Keratinocyte (primary cell): ENCODE results near the gene RPL13. TPM values are rescaled to one million over a fixed set of nuclear protein-coding genes. Genes with fewer than 3 reads are reported as not detected.

Experiments
- DNase-seq: peaks from one replicate; pipeline ENCODE4 v3.0.0-alpha.2; 2011; ENCODE audit warnings: low read depth, missing footprints, low spot score
- FAIRE-seq: peaks from 2 replicates; lab custom pipeline; 2011; peaks lifted over from hg19 to GRCh38; lab: Jason Lieb, UNC
- H2AFZ ChIP-seq: 2 replicates; pipeline ENCODE4 v1.6.0; 2012; ENCODE audit warnings: low read length, control low read depth, inconsistent platforms; ENCODE audit not compliant: control insufficient read depth
- H3K27ac ChIP-seq: 2 replicates; pipeline ENCODE4 v1.5.1; 2011; ENCODE audit warnings: low read length; ENCODE audit not compliant: control insufficient read depth, insufficient read depth
- H3K27me3 ChIP-seq: 3 replicates; pipeline ENCODE4 v1.6.0; 2011; ENCODE audit warnings: low read length; ENCODE audit not compliant: control insufficient read depth, insufficient read depth; ENCODE audit errors: extremely low read depth
- H3K36me3 ChIP-seq, 2 experiments: 2 replicates in 1 of 2; 3 replicates in 1 of 2; pipeline ENCODE4 v1.5.1; 2011; ENCODE audit warnings: low read length in 2 of 2, mild to moderate bottlenecking in 1 of 2; ENCODE audit not compliant: control insufficient read depth in 2 of 2, insufficient read depth in 2 of 2; ENCODE audit errors: extremely low read depth in 1 of 2
- H3K4me1 ChIP-seq: 3 replicates; pipeline ENCODE4 v1.5.1; 2011; ENCODE audit warnings: low read length; ENCODE audit not compliant: control insufficient read depth, insufficient read depth; ENCODE audit errors: extremely low read depth
- H3K4me2 ChIP-seq: 3 replicates; pipeline ENCODE4 v1.6.0; 2011; ENCODE audit warnings: low read depth, low read length; ENCODE audit not compliant: control insufficient read depth, insufficient read depth; ENCODE audit errors: extremely low read depth
- H3K4me3 ChIP-seq, 3 experiments: fragments of 200-600 bp in 1 of 3; sonication (generic) in 1 of 3; 2 replicates in 2 of 3; 3 replicates in 1 of 3; pipeline ENCODE4 v1.5.1; 2011 to 2016; ENCODE audit warnings: low read length in 3 of 3, mild to moderate bottlenecking in 3 of 3, control low read depth in 2 of 3, inconsistent platforms in 1 of 3, low read depth in 1 of 3, mixed read lengths in 1 of 3, mixed run types in 1 of 3, moderate library complexity in 1 of 3; ENCODE audit not compliant: control insufficient read depth in 2 of 3, insufficient read depth in 2 of 3; ENCODE audit errors: extremely low read depth in 1 of 3
- H3K79me2 ChIP-seq: 2 replicates; pipeline ENCODE4 v1.6.0; 2012; ENCODE audit warnings: low read length; ENCODE audit not compliant: control insufficient read depth, insufficient read depth
- H3K9ac ChIP-seq: 3 replicates; pipeline ENCODE4 v1.6.0; 2011; ENCODE audit warnings: low read length; ENCODE audit not compliant: control insufficient read depth, insufficient read depth; ENCODE audit errors: extremely low read depth
- H3K9me1 ChIP-seq: 3 replicates; pipeline ENCODE4 v1.6.0; 2011; ENCODE audit warnings: low read length; ENCODE audit not compliant: control insufficient read depth, insufficient read depth; ENCODE audit errors: extremely low read depth
- H3K9me3 ChIP-seq: 2 replicates; pipeline ENCODE4 v1.5.1; 2012; ENCODE audit warnings: low read depth, low read length; ENCODE audit not compliant: control insufficient read depth
- H4K20me1 ChIP-seq: 3 replicates; pipeline ENCODE4 v1.6.0; 2011; ENCODE audit warnings: low read length; ENCODE audit not compliant: control insufficient read depth, insufficient read depth; ENCODE audit errors: extremely low read depth
- CTCF ChIP-seq, 3 experiments: IDR thresholded peaks in 1 of 3; conservative IDR thresholded peaks in 1 of 3; optimal IDR thresholded peaks in 1 of 3; 2 replicates in 2 of 3; 3 replicates in 1 of 3; pipeline versions ENCODE3 to v1.5.1; 2011; ENCODE audit warnings: low read length in 3 of 3, mild to moderate bottlenecking in 3 of 3, moderate library complexity in 2 of 3, control low read depth in 1 of 3, inconsistent platforms in 1 of 3; ENCODE audit not compliant: insufficient read depth in 2 of 3; ENCODE audit errors: extremely low read depth in 1 of 3
- EZH2 ChIP-seq: IDR thresholded peaks from one replicate; pipeline ENCODE4 v1.6.1; 2012; ENCODE audit warnings: inconsistent platforms, mild to moderate bottlenecking, low read length, moderate library complexity
- dilution Hi-C: fragments of 300-500 bp; cut with MboI; formaldehyde crosslinking; loops from one replicate; pipeline ENCODE4 v1.7.0; 2020; ENCODE audit warnings: low sequenced_read_pairs; ENCODE audit not compliant: extremely low pct_ligation_motif_present
- polyA plus RNA-seq, 5 experiments: library from polyadenylated mRNA; depleted of rRNA in 3 of 5; stranded (reverse) in 3 of 5; stranded (forward) in 1 of 5; unstranded in 1 of 5; fragments of >200 nt; gene quantifications; 1 replicate in 1 of 5; 2 replicates in 3 of 5; 3 replicates in 1 of 5; pipeline versions ENCODE4 v1.2.1 to v1.2.3, GENCODE V29; 2011 to 2012; ENCODE audit warnings: missing spikeins in 2 of 5, low read depth in 1 of 5, low replicate concordance in 1 of 5

RPL13 gene
- polyA plus RNA-seq, 1 donor (not counting 4 experiments of a cell fraction or from before 2014, with no cell fraction given), result 2,095 TPM

GRCh38 chr16:89595330-89596060 lies 35.0 kb downstream of the RPL13 start:
- no peaks in the 10 kb centered on the region for H3K9me1 ChIP-seq

GRCh38 chr16:89596061-89596689 lies 35.7 kb downstream of the RPL13 start:
- Histone ChIP-seq H3K4me1 (peaks cover 17% of the 10 kb centered on the region), H3K4me3 (no peak overlapping the region), H3K79me2 (no peaks in the 10 kb centered on the region), H3K9me1 (no peaks in the 10 kb centered on the region), H4K20me1 (no peaks in the 10 kb centered on the region), H3K9ac (no peak overlapping the region), H3K27me3 (no peaks in the 10 kb centered on the region), H2AFZ (no peak overlapping the region), H3K9me3 (no peaks in the 10 kb centered on the region), H3K36me3 (no peaks in the 10 kb centered on the region), H3K27ac (no peak overlapping the region), H3K4me2 (no peak overlapping the region)
- no peak for TF ChIP-seq CTCF (optimal IDR thresholded peaks at IDR 0.05 in 1 of 3, IDR thresholded peaks at IDR 0.05 in 1 of 3, conservative IDR thresholded peaks at IDR 0.05 in 1 of 3; ENCODE audit: extremely low read depth in 1 of 3, insufficient read depth in 2 of 3, low read length in 3 of 3)
- no peak for TF ChIP-seq EZH2
- dilution Hi-C loops, result no loop called here
- FAIRE-seq (no peak), DNase-seq (no peak)

More at GRCh38 chr16:89595330-89596060, 35.0 kb downstream of the RPL13 start:
- Histone ChIP-seq H3K36me3 (no peaks in the 10 kb centered on the region), H3K9ac (no peak overlapping the region), H2AFZ (no peak overlapping the region), H3K27me3 (no peaks in the 10 kb centered on the region), H3K9me3 (no peaks in the 10 kb centered on the region), H3K27ac (no peak overlapping the region), H3K4me3 (no peak overlapping the region), H3K79me2 (no peaks in the 10 kb centered on the region), H4K20me1 (no peaks in the 10 kb centered on the region), H3K4me2 (no peak overlapping the region), H3K4me1 (peaks cover 14% of the 10 kb centered on the region)
- TF ChIP-seq CTCF (optimal IDR thresholded peaks at IDR 0.05 in 1 of 3, IDR thresholded peaks at IDR 0.05 in 1 of 3, conservative IDR thresholded peaks at IDR 0.05 in 1 of 3; ENCODE audit: extremely low read depth in 1 of 3, insufficient read depth in 2 of 3, low read length in 3 of 3) (no peak), EZH2 (no peak)
- dilution Hi-C loops, result no loop called here
- no peak for FAIRE-seq
- no peak for DNase-seq
